ENCODE data around the gene HOXD3.

Gene HOXD3

DNA sequence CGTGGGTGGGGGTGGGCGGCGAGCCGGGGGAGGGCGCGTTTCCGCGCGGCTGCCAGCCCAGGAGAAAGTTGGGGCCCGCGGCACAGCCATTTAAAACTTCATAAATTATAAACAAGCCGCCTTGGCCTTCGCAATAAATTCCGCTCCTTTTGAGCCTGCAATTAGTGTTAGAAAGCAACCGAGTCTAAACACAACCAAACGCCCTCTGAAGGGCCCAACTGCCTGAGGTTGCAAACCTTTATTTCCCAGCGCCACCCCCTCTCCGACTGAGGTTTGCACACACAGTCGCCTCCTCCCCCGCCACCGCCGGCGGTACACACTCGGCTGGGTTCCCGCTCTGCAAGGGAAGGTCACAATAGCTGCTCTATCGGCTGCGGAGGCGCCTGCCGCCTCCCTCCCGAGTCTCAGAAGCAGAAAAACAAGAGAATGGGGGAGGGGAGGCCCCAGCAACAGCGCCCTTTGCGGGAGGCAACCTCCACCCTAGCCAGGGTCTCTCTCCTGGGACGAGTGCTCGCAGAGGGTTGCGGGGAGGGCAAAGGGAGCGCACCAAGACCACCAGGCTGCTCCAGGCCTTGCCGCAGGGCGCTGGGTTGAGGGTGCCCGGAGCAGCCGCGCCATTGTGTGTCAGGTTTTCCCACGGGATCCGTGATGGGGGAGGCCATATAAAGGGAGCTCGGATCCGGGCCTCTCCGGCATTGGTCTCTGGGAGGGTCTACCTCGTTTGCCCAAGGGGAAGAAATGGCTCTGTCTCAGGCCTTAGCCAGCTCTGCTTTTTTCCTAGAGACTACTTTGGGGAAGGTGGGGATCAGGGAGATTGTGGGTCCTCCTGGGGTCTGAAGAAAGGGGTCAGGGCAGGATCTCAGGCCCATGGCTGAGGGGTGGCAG, 18.0 kb downstream of the HOXD3 start:
- in situ Hi-C loops (cut with MboI; ENCODE audit: low sequenced_read_pairs) = no loop called here

DNA sequence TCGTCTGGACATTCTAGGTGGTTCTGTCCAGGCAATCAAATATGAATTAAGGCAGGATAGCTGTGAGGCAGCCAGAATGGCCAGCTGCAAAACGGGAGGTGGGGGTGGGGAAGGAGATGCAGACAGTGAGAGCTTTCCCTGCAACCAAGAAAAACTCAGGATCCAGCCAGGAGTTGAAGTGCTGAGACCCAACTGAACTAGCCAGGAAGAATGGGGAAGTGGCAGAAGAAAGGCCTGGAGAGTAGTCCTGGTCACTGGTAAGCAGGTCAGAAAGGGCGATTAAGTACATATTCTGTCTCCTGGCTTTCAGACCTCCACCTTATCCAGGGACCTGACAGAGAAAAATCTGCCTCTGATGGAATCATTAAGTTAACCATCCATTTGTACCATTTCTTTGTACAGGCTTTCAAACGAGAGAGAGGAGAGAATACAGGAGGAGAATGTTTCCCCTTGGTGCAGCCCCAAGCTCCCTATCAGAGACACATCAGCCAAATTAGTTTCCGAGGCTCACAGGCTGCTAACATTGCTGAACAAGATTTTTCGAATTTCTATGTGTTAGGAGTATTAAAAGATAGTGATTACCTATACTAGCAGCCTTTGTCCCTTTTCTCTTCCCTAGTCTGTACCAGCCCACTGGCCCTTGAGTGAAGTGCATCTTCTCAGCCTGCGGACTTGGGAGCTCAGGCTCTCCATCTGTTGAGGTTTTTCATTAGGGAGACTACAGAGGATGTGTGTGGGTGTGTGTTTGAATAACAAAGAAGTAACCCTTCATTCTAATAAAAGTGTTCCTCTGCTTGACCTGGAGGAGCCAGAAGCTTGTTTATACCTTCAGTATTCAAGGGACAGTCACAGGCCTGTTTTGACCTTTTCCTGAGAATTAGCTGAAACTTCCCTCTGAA, 18.9 kb downstream of the HOXD3 start:
- in situ Hi-C loops (cut with MboI; ENCODE audit: low sequenced_read_pairs) = no loop called here

DNA sequence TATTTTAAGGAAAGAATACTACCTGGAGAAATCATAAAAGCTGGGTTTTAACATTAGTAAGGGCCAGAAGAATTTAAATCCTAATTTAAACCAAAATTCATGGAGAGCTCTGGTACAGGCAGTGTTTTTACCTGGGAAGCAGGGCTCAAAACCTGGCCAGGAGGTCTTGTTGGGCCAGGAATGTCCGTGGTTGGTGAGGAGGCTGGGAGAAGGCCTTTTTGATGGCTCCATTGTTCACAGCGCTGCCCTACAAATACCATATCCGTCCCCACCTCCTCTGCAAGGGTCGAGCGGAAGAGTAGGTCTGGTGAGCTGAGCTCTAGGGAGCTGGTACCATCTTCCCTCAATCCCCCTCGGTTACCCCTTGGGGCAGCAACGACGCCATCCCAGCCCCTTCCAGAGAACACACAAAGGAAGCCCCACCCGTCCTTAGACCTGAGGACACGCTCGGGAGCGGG, 20.5 kb downstream of the HOXD3 start:
- in situ Hi-C loops (cut with MboI; ENCODE audit: low sequenced_read_pairs) = no loop called here

DNA sequence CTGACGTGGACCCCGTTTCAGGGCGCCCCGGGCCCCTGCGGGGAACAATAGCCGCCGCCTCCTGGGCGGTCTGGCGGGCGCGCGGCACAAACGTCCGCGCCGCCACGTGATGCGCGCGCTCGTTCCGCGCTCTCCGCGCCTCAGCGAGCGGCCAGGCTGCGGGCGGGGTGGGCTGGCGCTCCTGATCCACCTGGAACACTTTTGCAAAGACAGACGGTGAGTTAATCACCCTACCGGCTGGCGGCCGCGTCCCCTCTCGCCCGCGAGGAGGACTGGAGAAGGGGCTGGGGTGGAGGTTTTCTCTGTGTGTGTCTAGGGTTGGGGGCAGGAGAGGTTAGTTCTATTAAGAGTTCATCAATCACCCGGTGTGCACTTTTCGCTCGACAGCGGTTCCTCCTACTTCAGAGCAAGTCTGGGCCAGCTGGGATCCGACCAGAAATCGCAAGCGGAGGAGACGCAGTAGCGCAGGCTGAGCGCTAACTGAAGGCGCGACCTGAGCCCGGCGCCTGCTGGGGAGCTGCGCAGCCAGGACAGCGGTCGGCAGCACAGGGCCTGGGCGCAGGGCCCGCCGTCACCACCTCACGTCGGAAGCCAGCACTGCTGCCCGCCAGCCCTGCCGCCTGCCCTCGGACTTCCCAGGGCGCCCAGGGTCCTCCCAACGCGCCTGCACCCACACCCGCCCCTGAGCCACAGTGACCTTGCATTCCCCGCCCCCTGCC, 21.1 kb downstream of the HOXD3 start:
- in situ Hi-C loops (cut with MboI; ENCODE audit: low sequenced_read_pairs) = no loop called here

DNA sequence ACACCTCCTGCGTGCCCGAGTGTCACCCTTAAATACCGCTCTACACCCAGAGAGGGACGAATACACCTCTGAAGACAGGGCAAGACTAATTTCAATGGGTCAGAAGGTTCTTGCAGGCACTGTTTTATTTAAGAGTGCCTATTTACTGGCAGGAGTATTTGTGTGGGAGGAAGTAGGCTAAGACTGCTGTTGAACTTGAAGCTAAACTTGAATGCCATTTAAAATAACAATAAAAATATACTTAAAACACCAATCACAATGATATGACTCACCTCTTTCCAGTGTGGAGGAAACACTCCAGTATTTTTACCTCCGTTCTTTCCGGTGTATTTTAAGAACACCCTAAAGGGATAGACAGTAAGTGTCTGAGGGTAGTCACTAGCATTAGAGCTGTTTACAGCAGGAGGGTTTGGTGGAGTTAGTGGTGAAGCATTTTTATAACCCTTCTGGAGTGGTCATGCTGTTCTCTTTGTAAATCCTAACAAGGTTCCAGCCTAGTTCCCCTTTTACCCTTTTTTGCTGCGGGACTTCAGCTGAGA, 21.7 kb downstream of the HOXD3 start:
- in situ Hi-C loops (cut with MboI; ENCODE audit: low sequenced_read_pairs) = no loop called here

DNA sequence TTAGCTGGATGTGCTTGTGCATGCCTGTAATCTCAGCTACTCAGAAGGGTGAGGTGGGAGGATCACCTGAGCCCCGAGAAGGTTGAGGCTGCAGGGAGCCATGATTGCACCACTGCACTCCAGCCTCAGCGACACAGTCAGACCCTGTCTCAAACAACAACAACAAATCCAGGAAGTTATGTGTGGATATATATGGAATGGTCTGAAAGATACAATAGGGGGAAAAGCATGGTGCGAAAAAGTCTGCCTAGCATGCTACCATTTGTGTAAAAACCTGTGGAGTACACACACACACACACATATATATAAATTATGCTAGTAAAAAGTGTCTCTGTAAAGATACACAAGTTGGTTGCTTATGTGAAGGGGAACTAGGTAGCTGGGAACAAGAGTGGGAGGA, 24.4 kb downstream of the HOXD3 start:
- in situ Hi-C loops (cut with MboI; ENCODE audit: low sequenced_read_pairs) = no loop called here

DNA sequence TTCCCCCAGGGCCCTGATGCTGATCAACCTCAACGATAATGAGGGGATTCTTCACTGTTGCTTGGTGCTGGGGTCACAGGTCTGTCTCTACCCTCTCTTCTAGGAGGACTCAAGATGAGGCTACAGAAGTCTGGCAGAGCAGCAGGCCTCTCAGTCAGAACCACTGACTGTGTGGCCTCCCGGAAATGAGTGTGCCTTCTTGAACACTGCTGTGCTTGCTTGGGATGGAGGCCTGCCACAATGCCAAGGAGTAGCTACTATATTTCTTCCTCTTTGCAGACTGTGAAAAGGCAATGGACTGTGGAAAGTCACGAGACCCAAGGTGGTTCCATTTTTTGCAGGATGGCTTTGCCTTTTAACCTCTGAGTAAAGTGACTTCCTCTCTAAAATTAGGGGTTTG, 25.6 kb downstream of the HOXD3 start:
- in situ Hi-C loops (cut with MboI; ENCODE audit: low sequenced_read_pairs) = no loop called here

DNA sequence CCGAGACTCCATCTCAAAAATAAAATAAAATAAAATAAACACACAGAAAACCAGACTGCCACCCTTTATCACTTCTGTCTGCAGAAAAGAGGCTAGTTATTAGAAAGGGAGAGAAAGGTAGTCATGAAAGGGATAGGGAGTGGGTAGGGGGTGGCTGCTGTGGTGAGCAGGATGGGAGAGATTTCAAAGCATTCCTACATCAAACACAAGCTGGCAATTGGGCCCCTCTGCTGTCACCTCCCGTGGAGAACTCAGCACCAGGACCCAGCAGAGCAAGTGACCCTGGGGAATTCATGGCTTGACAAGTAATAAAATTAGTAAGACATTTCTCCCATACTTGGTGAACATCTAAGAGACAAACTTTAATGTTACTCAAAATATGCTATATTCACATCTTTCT, 27.6 kb downstream of the HOXD3 start:
- in situ Hi-C loops (cut with MboI; ENCODE audit: low sequenced_read_pairs) = no loop called here

DNA sequence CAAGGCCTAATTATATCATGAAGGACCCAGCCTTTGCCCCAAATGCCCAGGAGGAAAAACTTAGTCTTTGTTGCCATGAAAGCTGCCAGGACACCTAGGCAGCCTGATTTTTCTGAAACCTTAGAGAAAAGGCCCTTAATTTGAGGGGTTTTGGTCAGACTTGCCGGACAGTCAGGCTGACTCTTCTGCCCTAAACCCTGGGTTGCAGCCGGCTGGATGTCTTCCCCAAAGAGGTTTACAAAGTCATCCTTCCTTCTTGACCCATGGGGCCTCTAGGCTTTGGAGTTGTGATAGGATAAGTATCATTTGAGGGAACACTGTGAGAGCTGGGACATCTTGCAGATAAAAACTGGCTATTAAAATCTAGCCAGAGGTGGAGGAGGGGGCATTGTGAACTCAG, 28.9 kb downstream of the HOXD3 start:
- in situ Hi-C loops (cut with MboI; ENCODE audit: low sequenced_read_pairs) = no loop called here

DNA sequence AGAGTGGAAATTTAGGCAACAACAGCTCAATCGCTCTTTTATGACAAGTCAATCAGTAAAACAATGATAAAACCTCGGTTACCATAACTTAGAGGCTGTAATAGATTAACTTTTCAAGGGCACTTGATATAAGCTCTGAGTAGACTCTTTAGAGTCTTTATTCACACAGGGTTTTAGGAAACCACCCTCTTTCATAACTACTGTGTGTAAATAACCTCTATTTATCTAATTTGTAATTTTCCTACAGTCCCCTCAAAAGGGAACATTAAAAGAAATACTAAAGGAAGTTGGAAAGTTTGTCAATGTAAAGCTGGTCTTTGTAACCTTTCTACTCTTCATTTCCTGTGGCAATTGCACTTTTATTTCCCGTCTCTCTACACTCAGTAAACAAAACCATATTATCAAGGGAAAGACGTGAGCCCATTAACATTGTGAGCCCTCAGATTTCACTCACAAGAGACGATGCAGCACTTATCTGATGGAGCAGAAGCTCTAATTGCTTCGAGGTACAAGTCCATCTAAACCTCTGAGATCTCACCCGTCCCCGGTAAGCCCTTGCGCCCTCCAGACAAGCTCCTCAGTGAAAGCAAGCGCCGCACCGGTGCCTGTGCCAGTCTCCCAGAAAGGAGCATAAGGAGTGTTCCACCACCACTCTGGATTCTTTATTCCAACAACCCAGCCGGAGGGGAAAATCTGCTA, 30.2 kb downstream of the HOXD3 start:
- in situ Hi-C loops (cut with MboI; ENCODE audit: low sequenced_read_pairs) = no loop called here

DNA sequence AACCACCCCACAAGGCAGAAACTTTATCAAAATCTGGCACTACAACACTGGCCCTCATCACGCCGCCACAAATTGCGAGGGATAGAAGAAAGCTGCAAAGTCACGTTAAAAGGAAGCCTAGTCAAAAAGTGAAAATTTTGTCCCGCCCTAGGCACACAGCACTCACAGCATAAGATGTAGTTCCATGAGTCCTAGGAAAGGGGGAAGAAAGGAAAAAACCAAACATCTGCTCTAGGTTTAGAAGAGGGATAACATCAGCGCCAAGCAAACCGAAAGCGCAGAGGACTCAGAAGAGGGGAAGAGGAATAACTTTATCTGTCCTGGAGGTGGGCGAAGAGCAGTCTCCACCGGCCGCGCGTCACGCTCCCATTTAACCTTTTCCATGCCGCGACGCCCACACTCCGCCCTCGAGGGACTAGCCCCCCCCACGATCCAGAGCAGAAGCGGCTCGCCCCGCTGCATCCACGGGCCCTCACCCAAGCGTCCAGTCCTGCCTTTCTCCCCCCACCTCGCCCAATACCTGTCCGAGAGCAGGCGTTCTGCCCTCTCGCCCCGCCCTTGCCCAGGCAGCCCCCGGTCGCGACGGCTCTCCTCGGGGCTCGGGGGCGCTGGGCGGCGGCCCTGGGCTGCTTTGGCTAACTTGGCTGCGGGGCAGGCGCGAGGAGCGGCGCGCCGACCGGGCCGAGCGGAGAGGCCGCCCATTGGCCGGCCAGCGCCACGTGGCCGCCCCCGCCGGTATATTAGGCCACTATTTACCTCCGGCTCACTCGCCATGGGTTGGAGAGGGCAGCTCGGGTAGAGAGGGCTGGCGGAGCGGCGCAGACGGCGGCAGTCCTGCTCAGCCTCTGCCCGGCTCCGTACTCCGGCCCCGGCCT, 31.0 kb downstream of the HOXD3 start, which contains the start of gene HOXD1:
Gene HOXD1, plus strand, starts transcription at position 770 of the 875 bp plus-strand sequence. CDS start 134 bp downstream, outside the sequence.
- in situ Hi-C loops (cut with MboI; ENCODE audit: low sequenced_read_pairs) = no loop called here

DNA sequence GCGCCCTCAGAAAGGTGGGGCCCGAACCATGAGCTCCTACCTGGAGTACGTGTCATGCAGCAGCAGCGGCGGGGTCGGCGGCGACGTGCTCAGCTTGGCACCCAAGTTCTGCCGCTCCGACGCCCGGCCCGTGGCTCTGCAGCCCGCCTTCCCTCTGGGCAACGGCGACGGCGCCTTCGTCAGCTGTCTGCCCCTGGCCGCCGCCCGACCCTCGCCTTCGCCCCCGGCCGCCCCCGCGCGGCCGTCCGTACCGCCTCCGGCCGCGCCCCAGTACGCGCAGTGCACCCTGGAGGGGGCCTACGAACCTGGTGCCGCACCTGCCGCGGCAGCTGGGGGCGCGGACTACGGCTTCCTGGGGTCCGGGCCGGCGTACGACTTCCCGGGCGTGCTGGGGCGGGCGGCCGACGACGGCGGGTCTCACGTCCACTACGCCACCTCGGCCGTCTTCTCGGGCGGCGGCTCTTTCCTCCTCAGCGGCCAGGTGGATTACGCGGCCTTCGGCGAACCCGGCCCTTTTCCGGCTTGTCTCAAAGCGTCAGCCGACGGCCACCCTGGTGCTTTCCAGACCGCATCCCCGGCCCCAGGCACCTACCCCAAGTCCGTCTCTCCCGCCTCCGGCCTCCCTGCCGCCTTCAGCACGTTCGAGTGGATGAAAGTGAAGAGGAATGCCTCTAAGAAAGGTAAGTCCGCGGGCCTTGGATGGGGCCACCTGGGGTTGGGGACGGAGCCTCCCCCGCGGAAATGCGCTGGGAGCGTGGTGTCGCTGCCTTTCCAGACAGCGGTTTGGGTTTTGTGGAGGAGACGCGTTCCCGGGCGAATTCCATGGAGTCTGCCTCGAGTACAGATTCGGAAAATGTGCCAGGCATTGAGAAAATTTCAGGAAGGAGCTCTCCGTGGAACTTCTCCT, 31.9 kb downstream of the HOXD3 start:
- in situ Hi-C loops (cut with MboI; ENCODE audit: low sequenced_read_pairs) = no loop called here

DNA sequence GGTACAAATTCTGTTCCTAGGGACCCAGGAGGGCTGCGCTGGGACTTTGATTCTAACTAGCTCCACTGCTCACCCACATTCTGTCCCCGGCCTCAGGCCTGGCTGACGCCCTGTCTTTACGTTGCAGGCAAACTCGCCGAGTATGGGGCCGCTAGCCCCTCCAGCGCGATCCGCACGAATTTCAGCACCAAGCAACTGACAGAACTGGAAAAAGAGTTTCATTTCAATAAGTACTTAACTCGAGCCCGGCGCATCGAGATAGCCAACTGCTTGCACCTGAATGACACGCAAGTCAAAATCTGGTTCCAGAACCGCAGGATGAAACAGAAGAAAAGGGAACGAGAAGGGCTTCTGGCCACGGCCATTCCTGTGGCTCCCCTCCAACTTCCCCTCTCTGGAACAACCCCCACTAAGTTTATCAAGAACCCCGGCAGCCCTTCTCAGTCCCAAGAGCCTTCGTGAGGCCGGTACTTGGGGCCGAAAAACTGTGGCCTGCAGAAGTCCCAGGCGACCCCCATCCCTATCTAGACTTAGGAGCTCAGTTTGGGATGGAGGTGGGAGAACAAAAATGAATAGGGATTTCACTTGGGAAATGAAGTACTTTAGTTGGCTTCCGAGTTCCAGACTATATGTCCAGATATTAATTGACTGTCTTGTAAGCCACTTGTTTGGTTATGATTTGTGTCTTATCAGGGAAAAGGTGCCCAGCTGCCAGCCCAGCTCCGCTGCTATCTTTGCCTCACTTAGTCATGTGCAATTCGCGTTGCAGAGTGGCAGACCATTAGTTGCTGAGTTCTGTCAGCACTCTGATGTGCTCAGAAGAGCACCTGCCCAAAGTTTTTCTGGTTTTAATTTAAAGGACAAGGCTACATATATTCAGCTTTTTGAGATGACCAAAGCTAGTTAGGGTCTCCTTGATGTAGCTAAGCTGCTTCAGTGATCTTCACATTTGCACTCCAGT, 32.9 kb downstream of the HOXD3 start:
- in situ Hi-C loops (cut with MboI; ENCODE audit: low sequenced_read_pairs) = no loop called here

DNA sequence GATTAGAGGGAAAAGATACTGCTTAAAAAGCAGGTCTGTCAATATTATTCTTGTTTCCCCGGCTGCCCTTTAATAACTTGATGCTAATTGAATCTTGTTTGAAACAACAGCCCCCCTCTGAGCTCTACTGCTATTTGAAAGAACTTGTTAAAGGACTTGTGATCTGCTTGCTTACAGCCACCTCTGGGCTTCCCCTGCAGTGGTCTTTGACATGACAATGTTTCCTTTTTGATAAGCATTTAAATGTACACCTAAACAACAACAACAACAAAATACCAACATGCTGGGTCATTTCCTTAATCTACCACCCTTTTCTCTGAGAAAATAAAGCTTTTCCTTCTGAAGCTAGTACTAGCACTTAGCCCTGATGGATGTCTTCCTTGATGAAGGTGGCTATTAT, 35.2 kb downstream of the HOXD3 start:
- in situ Hi-C loops (cut with MboI; ENCODE audit: low sequenced_read_pairs) = no loop called here

DNA sequence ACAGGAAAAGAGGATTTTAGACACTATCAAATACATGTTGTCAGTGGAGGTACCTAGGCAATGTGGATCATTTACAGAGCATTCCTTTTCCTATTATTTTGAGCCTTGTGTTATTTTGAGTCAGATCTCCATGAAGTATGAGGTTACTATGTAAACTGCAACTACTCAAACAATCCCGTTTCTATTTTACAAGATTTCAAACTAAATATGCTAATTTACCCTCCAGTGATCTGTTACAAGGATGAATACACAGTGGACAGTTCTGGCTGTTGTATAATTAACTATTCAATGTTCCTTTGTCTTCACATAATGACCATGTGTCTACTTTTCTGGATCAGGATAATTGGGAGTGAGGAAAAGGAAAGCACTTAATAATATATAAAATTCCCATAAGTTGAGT, 35.9 kb downstream of the HOXD3 start:
- in situ Hi-C loops (cut with MboI; ENCODE audit: low sequenced_read_pairs) = no loop called here

DNA sequence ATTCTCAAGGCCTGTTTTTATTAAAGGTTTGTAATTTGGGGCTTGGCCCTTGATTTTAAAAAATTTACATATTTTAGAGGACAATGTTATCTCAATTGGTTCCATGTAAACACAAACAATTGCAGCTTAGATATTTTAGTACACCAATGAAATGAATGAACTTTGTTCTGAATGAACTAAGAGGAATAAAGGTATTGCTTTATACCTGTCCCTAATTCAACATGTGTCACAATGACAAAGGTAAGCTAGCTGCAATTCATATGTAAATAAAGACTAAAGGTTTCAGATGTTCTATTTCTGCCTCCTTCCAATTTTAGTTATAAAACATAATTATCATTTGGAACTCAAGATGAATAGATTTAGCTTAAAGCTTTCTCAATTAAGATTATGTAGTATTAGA, 42.8 kb downstream of the HOXD3 start:
- in situ Hi-C loops (cut with MboI; ENCODE audit: low sequenced_read_pairs) = no loop called here

DNA sequence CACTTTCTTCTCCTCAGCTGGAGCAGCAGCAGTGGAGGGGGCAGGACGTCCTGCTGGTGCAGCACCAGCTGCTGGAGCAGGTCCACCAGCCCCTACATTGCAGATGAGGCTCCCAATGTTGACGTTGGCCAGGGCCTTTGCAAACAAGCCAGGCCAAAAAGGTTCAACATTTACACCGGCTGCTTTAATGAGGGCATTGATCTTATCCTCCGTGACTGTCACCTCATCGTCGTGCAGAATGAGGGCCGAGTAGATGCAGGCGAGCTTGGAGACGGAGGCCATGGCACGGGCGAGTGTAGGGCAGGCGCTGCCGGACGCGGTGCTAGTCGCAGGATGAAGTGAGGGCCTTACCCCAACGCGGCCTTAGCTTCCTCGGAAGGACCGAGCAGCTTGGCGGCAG, 43.9 kb downstream of the HOXD3 start:
- in situ Hi-C loops (cut with MboI; ENCODE audit: low sequenced_read_pairs) = no loop called here

Measured in HL-60/S4 (cell line).